Activated gamma-delta T cell (primary cell): ENCODE data around the gene DOCK11.
A peak's percentile ranks its signal among the peaks of the same experiment; 100 is the strongest.

ENCODE experiments used
- DNase-seq: peaks from one replicate; lab custom pipeline; 2025; lab: John Stamatoyannopoulos, UW

The DOCK11 gene

DNA sequence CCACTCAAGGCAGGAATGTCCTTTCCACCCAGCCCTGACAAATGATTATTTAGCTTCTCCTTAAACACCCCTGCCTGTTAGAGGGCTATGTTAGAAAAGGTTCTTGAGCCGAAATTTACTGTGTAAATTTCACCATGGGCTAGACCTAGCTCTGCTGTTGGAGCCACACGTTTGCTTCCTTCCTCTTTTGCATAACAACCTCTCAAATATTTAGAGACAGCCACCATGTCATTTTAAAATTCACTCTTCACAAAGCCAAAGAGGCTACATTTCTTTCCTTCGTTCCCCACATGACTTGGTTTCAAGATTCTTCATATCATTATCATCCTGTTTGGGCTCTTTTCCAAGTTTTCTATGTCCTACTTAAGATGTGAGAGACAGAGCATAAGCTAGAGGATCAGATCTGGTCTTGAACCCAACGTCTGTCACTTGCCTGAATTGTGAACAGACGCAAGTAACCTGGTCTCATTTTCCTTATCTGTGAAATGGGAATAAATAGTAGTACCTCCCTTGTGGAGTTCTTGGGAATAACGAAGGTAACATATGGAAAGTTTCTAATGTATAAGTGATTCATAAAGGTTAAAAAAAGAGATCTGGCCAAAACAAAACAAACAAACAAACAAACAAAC, 6.7 kb downstream of the DOCK11 start:
- DNase-seq, result no peak

DNA sequence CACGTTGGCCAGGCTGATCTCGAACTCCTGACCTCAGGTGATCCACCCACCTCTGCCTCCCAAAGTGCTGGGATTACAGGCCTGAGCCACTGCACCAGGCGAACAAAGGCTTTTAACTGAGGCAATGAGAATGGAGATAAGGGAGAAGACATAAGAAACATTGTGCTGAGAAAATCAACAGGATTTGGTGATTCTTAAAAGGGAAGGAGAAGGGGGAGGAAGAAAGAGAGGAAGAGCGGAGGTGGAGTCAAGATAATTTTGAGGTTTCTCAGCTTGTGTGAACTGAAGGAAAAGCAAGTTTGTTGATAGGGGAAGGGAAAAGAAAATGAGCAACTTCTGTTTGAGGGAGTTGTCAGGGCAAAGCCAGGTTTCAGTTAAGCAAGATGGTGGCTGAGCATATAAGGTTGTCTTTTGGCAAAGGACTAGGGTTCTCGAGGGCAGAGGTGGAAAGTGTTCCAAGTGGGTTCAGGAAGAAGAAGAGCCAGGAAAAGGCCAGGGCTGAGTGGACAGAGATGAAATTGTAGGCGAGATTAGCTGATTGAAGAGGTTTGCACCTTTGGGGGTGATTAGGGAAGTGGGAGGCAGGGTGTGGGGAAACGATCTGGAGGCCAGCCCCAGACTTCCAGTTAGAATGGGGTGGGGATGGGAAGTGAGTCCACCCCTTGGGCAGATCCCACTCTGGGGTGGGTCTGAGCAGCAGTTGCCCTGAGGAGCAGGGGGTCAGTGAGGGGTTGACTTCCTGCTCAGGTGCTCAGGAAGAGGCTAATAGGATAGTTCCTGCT, 7.8 kb downstream of the DOCK11 start:
- DNase-seq, result no peak

DNA sequence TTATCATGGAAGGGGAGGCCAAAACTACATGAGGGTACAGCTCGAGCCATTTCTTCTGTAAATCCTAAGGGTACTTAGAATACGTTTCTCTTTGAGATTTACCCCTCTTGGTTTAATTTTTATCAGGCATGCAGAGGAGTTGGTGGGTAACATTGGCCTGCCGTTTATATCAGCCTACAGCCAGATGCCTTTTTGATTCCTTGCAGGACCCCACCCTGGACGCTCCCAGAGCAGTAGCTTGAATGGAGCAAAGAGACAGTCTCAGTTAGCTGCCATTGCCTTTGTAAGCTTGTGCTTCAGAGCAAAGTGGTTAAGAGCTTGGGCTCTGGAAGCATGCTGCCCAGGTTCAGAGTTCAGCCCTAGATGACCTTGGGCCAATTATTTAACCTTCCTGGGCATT, 9.0 kb downstream of the DOCK11 start:
- DNase-seq, result no peak

DNA sequence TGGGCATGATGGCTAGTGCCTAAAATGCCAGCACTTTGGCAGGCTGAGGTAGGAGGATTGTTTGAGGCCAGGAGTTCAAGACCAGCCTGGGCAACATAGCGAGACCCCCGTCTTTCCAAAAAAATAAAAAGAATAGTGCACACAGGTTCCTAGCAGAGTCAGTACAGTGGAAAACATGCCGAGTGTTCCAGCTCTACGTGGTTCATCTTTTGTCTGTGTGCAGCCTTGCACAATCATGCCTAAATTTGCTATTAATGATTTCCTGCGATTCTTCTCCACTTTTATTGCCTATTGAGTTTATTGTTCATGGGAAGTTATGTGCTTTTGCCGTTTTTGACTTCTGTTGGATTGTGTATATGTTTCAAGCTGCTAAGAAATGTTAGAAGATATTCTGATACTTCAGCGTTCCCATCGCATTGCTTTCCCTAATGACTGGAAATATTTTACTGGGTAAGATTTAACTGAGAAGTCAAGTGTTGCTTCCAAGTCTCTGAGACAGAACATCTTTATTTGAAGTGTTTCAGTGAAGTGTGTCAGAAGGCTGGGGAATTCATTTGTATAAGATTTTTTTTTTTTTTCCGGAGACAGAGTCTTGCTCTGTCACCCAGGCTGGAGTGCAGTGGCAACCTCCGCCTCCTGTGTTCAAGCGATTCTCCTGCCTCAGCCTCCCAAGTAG, 11.3 kb downstream of the DOCK11 start:
- DNase-seq, result no peak

DNA sequence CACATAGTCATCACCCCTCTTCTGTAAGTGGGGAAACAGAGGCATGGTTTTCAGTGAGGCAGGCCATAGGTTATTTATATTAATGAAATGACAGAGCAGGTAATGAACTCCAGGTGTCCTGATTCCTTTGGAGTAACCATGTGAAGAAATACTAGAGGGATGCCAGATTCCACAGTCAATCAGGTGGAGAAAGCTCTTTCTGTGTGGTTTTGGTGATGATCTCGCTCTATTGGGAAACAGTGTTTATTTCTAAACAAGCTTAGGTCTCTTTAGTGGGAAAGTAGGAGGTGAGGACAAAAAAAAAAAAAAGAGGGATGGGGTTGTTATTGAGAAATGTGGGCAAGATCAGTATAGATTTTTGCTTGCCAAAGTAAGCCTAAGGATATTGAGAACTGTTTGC, 12.2 kb downstream of the DOCK11 start:
- DNase-seq, result no peak

DNA sequence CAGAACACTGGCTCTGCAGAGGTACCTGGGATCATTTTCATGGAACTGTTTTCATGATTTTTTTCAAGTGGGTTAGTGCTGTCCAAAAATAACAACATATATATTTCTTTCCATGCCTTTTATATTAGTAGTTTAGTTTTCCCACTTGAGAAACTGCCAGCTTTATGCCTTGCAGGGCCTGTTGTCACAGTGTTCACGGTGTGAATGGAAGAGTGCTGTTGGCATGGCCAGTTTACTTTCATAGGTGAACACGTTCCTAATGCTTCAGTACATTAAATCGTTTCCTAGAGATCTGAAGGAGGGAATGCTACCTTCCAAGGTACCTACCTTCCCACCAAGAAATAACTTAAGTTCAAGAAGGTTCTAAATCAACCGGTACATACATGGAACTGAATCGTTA, 12.6 kb downstream of the DOCK11 start:
- DNase-seq, result no peak

DNA sequence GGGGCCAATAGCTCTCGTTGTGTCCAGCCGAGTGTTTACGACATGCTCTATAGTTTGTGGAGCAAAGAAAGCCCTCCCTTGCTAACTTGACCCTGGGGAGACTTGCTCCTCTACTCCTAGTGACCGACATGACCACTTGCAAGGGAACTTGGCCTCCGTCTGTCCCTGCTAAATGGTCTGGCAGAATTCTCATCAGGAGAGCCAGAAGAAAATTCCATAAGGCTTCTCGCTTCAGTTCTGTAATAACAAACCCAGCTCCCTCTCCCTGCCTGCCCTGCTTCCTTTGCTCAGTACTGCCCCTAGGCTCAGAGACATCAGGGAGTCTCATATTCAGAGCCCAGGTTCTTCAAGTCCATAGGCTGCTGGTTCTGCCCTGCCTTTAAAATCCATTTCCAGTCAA, 13.0 kb downstream of the DOCK11 start:
- no peak for DNase-seq

DNA sequence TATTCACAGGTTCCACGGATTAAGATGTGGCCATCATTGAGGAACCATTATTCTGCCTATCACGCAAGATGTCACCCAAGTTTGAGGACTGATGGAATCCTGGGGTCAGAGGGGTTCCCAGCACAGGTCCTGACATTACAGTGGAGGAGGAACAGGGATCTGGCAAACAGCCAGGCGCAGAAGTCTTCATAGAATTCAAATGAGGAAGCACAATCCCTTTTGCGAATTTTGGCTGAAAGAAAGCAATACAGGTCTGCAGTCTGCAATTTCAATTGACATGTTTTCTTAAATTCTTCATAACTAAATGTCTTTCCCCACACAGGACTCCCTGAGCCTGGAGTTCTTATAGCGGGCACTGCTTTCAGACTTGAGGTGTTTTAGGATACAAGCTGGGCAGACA, 14.5 kb downstream of the DOCK11 start:
- DNase-seq, result no peak

DNA sequence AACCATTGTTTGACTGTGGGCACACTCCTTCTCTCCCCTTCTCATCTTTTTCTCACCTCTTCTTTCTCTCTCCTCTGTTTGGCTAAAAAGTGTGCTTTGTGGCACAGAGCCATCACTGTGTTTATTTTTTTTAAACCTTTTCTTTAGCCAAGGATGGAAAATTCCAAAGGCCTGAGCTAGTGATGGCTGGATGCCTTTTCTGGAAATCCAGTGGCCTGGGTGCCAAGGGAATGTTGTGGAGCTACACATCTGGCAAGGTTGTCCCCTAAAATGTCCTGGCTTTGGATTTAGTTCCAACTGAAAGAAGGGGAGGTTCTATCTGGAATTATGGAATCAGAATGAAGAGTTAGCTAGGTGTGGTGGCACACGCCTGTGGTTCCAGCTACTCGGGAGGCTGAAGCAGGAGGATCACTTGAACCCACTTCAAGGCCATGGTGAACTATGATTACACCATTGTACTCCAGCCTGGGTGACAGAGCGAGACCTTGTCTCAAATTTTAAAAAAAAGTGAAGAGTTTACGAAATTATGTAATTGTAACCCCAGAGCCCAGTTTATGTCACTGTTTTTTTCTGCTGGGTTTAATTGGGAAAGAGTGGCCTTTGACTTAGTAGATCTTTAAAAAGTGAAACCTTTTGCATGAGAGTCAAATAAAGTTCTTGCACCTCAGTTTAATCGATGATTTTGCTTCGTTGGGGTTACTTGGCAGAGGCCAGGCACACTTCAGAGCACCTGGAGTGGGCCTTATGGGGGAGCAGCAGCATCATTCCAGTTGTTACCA, 17.7 kb downstream of the DOCK11 start:
- no peak for DNase-seq

DNA sequence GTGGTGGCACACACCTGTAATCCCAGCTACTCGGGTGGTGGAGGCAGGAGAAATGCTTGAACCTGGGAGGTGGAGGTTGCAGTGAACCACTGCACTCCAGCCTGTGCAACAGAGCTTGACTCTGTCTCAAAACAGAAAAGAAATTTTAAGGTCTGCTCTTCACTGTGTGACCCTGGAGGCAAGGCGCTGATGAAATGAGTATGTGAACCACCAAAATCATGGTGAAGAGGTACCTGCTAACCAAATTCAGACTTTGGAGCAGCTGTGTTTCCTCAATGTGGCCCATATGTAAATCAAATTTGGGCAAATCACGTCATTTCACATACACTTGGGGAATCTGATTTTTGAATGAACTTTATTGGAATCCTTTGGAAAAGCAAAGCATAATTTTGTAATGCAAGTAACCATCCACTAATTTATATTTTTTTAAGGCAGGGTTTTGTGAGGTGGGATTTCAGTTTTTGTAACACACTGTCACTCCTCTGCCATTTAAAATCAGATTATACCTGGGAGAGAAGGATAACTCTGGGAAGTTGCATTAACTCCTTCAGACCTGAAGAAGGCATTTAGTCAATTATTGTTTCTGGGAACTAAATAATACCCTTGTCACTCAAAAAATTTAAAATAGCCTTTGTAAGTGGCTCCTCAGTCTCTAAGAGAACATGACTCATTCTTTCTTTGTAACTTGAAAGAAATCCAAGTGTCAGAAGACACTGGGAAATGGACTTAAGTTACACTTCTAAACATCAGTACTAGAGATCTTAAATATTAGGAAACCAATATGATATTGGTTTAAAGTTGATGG, 24.0 kb downstream of the DOCK11 start:
- no peak for DNase-seq

DNA sequence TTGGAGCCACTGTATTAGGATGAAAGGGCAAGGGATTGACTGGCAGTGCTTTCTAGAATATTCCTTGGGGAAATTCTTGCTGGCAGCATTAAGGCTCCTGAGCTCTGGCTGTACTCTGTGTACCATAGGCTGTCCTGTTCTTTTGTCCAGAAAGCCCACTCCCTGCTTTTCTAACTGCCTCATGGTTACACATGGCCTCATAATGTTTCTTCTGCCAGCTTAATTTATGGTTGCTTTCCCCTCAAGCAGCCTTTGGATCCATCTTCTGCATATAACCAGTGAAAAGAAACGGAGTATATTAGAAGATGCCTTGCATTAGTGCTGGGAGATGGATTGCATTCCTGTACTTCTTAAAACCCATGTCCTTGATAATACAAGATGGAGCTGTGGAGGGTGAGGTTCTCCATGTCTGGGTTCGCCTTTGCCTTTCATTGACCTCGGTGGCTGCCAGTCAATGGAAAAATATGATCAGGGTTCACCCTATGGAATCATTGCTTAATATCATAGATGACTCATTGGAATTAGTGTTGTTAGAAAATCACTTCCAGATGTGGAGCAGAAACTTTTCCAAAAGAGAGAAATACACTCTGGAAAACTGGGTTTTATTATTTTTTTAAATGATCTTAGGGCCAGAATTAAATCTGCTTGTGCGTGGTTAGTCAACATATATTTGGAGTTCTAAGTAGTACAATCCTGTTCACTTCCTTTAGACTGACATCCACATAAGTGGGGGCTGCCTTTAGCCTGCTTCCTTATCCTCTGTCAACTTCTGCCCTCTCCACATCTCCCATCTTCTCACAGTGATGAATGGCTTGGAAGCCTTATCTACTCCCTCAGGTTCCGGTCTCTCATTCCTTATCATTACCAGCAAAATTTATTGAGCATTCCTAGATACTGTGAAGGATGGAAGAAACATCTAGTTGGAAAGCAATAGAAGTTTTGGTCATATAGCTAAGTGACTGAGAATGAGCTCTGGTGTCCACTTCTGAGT, 24.9 kb downstream of the DOCK11 start:
- DNase-seq, result no peak

DNA sequence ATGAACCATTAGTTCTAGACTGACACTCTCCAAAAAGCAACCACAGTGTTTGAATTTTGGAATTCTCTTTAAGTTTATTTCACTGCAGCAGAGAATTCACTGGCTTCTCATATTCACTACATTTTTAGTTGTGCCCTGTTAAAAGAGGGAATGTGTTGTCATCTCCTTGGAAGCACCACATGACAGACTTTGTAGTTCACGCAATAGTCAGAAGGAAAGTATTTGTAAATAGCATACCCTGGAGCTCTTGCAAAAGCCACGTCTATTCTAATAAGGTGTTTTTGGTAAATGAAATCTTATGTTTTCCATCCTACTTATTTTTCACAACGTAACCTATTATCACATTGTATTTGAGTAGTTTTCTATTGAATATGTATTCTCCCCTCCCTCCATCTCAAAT, 25.8 kb downstream of the DOCK11 start:
- no peak for DNase-seq

DNA sequence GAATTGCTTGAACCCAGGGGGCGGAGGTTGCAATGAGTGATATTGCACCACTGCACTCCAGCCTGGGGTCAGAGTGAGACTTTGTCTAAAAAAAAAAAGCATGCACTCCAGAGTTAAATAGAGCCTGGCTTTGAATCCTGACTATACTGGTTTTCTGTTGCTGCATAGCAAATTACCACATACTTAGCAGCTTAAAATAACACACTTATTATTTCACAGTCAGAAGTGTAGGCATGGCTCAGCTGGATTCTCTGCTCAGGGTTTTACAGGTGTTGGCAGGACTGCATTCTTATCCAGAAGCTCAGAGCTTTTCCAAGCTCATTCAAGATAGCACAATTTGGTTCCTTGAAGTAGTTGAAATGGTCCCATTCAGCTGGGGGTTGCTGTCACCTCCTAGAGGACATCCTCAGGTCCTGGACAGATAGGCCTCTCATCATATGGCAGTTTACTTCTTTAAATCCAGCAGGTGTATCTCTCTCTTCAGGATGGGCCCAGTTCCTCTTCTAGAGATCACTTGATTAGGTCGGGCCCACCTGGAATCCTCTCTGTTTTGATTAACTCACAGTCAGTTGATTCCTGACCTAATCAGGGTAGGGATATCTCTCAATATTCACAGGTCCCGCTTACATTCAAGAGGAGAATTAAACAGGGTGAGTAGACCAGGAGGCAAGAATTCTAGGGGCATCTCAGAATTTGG, 26.8 kb downstream of the DOCK11 start:
- no peak for DNase-seq

DNA sequence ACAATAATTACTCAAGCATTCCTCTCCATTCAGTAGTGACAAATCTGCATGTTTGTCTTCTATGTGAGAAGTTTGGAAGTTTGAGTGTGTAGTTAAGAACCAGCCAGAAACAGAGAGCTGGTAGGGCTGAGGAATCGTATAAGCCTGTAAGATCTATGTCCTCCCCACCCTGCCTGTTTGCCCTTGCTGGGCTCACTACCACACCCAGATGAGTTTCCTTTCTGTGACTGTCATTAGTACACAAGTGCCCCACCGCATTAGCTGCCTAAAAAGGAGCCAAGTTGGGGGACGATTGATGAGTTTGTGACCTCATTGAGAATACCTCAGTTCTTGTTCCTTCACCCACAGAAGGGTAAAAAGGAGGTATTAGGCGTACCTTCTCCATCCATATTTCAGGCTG, 28.3 kb downstream of the DOCK11 start:
- no peak for DNase-seq

DNA sequence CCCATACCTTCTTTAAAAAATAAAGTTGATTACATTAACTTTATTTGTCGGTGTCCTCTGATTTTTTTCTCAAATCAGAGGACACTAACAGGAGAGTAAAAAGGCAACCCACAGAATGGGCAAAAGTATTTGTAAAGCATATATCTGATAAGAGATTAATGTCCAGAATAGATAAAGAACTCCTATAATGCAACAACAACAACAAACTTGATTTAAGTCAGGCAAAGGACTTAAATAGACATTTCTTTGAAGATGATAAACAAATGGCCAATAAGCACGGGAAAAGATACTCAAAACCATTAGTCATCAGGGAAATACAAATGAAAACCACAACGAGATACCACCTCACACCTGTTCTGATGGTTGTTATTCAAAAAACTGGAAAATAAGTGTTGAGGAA, 28.7 kb downstream of the DOCK11 start:
- no peak for DNase-seq

DNA sequence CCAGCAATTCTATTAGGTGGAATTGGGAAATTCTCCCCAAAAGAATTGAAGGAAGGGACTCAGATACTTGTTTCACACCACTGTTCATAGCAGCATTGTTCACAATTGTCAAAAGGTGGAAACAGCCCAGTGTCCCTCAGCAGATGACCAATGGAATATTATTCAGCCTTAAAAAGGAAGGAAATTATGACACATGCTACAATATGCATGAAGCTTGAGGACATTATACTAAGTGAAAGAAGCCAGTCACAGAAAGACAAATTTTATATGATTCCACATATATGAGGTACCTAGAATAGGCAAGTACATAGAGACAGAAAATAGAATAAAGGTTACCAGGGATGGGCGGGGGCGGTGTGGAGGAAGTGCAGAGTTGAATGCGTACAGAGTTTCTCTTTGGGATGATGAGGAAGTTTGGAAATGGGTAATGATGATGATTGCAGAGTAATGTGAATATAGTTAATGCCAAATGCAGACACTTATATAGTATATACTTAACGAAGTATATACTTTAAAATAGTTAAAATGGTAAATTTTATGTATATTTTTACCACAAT, 29.6 kb downstream of the DOCK11 start:
- DNase-seq, result no peak

DNA sequence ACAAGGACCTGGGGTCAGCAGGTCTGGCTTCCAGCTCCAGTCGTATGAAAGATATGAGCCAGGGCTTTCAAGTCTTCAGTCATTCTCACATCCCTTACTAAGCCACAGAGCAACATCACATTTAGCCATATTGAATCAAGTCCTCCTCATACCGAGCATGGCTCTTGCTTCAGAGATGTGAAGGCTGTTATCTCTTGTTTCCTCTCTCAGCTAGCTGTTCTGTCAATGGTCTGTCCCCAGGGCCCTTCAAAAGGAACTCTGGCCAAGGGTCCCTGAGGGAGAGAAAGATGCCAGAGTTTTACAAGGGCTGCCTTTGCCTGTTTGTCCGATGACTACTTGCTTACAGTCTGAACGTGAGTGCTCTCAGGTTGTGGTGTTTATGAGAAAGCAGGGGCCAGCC, 30.5 kb downstream of the DOCK11 start:
- no peak for DNase-seq

DNA sequence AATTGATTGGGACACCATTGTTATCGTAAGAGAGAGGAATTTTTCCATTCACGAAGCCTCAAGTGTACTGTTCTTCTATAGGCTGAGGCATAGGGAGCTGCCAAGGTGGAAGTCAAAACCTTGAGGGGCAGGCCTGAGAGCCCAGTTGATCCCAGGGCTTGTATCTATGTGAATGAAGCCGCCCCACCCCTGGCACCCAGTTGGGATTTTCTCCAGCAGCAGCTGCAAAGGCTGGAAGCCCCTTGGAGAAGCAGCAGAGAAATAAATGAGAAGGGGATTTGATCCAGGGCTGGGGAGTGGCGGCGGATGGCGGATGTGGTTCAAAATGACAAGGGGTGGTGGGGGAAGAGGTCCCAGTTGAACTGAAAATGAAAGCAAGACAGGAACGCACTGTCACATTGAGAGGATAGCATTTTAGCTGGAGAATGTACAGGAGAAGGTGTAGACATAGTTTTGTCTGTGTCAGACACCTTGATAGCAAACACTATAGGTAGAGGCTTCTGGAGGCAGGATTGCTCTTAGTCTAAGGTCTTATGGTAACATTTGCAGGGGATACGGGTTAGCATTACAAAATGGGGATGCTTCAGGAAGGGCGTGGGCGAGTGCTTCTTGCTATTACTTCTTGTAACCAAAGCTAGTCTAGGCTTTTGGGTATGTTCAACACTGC, 32.6 kb downstream of the DOCK11 start:
- peak; percentile 17 for DNase-seq
